BLaER1 (cell line): ENCODE results near the gene ESM1.
A peak's percentile ranks its signal among the peaks of the same experiment; 100 is the strongest.
"Not testable (repeated sequence)": the region's sequence is repeated elsewhere in the genome, so short reads cannot be mapped to it uniquely, and the experiment has no call there.

Experiments
- H3K27ac ChIP-seq: shearing (Covaris generic); formaldehyde crosslinking; 2 replicates; pipeline ENCODE4 v1.8.1; 2022
- H3K27me3 ChIP-seq: shearing (Covaris generic); formaldehyde crosslinking; 2 replicates; pipeline ENCODE4 v1.8.1; 2022
- H3K36me3 ChIP-seq: shearing (Covaris generic); formaldehyde crosslinking; 2 replicates; pipeline ENCODE4 v1.8.1; 2022
- H3K4me1 ChIP-seq: shearing (Covaris generic); formaldehyde crosslinking; 2 replicates; pipeline ENCODE4 v1.8.1; 2022
- H3K4me2 ChIP-seq: shearing (Covaris generic); formaldehyde crosslinking; 2 replicates; pipeline ENCODE4 v1.8.1; 2022
- H3K4me3 ChIP-seq: shearing (Covaris generic); formaldehyde crosslinking; 2 replicates; pipeline ENCODE4 v1.8.1; 2022
- H3K9ac ChIP-seq: shearing (Covaris generic); formaldehyde crosslinking; 2 replicates; pipeline ENCODE4 v1.8.1; 2022
- H3K9me3 ChIP-seq: shearing (Covaris generic); formaldehyde crosslinking; 2 replicates; pipeline ENCODE4 v1.8.1; 2022
- H4K20me1 ChIP-seq: shearing (Covaris generic); formaldehyde crosslinking; 2 replicates; pipeline ENCODE4 v1.8.1; 2022
- Cebpa-rat ChIP-seq: shearing (Covaris generic); IDR thresholded peaks from 2 replicates; pipeline ENCODE4 v1.8.1; 2022

Gene ESM1, protein sequence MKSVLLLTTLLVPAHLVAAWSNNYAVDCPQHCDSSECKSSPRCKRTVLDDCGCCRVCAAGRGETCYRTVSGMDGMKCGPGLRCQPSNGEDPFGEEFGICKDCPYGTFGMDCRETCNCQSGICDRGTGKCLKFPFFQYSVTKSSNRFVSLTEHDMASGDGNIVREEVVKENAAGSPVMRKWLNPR

DNA sequence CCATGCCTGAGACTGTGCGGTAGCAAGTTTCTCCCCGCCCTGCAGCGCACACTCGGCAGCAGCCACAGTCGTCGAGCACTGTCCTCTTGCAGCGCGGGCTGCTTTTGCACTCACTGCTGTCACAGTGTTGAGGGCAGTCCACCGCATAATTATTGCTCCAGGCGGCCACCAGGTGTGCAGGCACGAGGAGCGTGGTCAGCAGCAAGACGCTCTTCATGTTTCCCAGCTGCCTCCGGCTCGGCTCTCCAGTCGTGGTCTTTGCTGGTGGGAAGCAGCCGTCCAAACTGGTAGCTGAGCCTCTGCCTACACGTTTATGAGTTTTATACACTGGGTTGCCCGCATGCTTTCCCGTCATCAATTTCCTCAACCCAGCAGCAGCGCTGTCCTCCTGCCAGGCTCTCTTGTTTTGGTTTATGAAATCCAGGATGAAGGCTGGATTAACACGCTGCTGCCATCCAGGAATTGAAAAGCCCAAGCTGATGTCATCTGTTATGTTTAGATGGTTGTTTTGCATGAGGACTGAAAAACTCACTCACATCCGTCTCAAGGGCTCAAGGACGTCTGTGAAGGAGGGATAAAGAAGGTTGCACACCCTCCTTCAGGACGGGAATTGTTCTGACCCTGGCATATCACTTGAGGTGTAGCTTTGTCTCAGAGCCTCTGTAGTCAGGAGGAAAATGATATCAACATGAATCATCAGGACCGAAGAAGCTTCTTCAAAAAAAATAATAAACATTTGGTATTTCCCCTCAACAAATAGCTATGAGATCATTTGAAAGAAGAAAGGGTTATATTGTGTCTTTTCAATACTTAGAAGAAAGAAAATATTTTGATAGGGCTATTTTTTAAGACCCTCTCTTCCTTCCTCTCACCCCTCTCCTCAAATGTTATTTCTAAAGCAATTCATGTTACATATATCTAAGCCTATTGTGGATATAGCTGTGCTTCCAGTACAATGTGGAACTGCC, at the start of gene ESM1:
ESM1 (minus strand) TSS at position 293 of the 968 bp plus-strand sequence; CDS start at position 217, 76 bp downstream.
- Histone ChIP-seq H3K36me3 (no peaks in the 10 kb centered on the region), H4K20me1 (no peaks in the 10 kb centered on the region), H3K4me2 (peak within 1 kb of the TSS; percentile 41), H3K4me1 (peaks cover 9% of the 10 kb centered on the region), H3K9ac (no peak within 1 kb of the TSS), H3K27me3 (no peaks in the 10 kb centered on the region), H3K4me3 (no peak within 1 kb of the TSS), H3K9me3 (no peaks in the 10 kb centered on the region), H3K27ac (no peak within 1 kb of the TSS)
- TF ChIP-seq Cebpa-rat, result no peak

DNA sequence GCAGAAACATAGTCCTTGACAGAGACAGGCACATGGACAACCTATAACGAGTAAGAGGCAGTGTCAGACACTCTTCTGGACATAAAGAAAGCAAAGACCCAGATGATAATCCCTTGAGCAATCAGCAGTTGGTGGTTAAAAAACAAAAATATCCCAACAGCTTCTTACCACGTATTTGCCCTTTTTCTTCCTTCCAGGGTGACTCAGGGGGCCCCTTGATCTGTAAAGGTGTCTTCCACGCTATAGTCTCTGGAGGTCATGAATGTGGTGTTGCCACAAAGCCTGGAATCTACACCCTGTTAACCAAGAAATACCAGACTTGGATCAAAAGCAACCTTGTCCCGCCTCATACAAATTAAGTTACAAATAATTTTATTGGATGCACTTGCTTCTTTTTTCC, 48.2 kb upstream of the ESM1 start:
- no peaks in the 10 kb centered on the region for H3K27me3 ChIP-seq
- no peaks in the 10 kb centered on the region for H3K36me3 ChIP-seq
- peak overlapping the region; percentile 35; the same call in 1 of the 2 replicates for H3K9ac ChIP-seq
- H4K20me1 ChIP-seq, result no peaks in the 10 kb centered on the region
- TF ChIP-seq Cebpa-rat, result no peak
- peaks cover 11% of the 10 kb centered on the region; the same call in 1 of the 2 replicates for H3K9me3 ChIP-seq
- H3K27ac ChIP-seq, result peak overlapping the region; percentile 63
- H3K4me1 ChIP-seq, result peaks cover 91% of the 10 kb centered on the region
- peak overlapping the region; percentile 20; the same call in 1 of the 2 replicates for H3K4me3 ChIP-seq
- H3K4me2 ChIP-seq, result peak overlapping the region; percentile 79

DNA sequence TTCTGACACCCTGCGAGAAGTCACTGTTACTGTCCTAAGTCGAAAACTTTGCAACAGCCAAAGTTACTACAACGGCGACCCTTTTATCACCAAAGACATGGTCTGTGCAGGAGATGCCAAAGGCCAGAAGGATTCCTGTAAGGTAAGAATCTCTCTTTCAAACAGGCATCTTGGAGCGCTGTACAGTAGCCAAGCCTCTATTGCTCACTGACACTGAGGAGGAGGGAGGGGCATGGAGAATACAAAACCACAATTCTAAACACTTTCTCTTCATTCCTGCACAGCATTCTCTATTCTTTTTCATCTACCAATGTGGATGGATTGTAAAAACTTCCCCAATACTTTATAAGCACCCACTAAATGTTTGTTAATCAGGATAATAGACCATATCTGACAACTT, 46.1 kb upstream of the ESM1 start:
- peaks cover 11% of the 10 kb centered on the region; the same call in 1 of the 2 replicates for H3K9me3 ChIP-seq
- peak overlapping the region; percentile 54; the same call in 1 of the 2 replicates for H3K9ac ChIP-seq
- peaks cover 90% of the 10 kb centered on the region for H3K4me1 ChIP-seq
- peak overlapping the region; percentile 40 for H3K4me3 ChIP-seq
- no peaks in the 10 kb centered on the region for H3K36me3 ChIP-seq
- H4K20me1 ChIP-seq, result no peaks in the 10 kb centered on the region
- no peak for TF ChIP-seq Cebpa-rat
- peak overlapping the region; percentile 63 for H3K27ac ChIP-seq
- no peaks in the 10 kb centered on the region for H3K27me3 ChIP-seq
- peak overlapping the region; percentile 79 for H3K4me2 ChIP-seq

DNA sequence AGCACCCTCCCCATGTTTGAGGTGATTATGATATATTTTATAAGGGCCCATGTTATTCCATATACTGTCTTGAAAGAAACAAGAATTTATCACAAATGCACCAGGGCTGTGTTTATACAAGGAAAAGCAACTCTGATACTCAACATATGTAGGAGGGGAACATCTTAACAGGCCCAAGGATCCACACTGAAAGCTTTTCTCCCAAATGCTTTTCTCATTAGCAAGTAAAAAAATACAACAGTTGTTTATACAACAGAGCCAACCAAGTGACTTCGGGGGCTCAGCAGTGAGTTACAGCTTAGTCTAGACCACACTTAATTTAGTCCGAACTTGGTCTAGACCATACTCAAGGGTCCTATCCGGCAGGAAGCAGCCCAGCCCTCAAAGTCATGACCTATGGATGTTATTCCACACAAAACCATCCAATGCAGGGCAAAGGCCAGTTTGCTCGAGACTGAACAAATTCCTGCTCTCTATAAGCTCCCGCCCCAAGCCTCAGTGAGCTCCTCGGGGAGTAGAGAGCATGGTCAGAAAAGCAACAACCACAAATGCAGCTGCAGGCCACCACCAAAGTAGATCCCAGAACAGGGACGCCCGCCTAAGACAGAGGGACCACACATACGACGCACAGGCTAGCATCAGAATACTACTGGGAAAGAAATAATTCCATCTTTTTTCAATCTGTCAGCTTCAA, 45.4 kb upstream of the ESM1 start:
- Histone ChIP-seq H4K20me1 (no peaks in the 10 kb centered on the region), H3K4me1 (peaks cover 86% of the 10 kb centered on the region), H3K4me3 (peak overlapping the region; percentile 40), H3K36me3 (no peaks in the 10 kb centered on the region), H3K9me3 (peaks cover 13% of the 10 kb centered on the region; the same call in 1 of the 2 replicates), H3K4me2 (peak overlapping the region; percentile 79), H3K9ac (peak overlapping the region; percentile 54; the same call in 1 of the 2 replicates), H3K27me3 (no peaks in the 10 kb centered on the region), H3K27ac (peak overlapping the region; percentile 63)
- no peak for TF ChIP-seq Cebpa-rat

DNA sequence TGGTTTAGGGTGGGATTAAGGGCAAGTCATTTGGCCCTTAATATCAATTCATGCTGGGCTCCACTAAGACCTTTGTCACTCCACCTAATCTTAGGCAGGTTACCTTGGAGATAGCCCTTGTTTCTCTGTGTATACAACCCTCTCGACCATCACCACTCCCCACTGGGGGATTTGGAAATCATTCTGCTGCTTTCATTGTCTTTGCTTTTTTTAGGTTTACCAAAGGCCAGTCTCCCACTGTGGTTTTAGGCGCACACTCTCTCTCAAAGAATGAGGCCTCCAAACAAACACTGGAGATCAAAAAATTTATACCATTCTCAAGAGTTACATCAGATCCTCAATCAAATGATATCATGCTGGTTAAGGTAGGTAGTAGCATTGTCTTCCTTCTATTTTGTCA, 44.8 kb upstream of the ESM1 start:
- H3K4me2 ChIP-seq, result peak overlapping the region; percentile 79
- peaks cover 80% of the 10 kb centered on the region for H3K4me1 ChIP-seq
- no peaks in the 10 kb centered on the region for H4K20me1 ChIP-seq
- no peak overlapping the region; the same call in 1 of the 2 replicates for H3K4me3 ChIP-seq
- H3K27ac ChIP-seq, result peak overlapping the region; percentile 63; the same call in 1 of the 2 replicates
- H3K36me3 ChIP-seq, result no peaks in the 10 kb centered on the region
- TF ChIP-seq Cebpa-rat, result no peak
- no peak overlapping the region for H3K9ac ChIP-seq
- H3K9me3 ChIP-seq, result peaks cover 14% of the 10 kb centered on the region; the same call in 1 of the 2 replicates
- no peaks in the 10 kb centered on the region for H3K27me3 ChIP-seq

DNA sequence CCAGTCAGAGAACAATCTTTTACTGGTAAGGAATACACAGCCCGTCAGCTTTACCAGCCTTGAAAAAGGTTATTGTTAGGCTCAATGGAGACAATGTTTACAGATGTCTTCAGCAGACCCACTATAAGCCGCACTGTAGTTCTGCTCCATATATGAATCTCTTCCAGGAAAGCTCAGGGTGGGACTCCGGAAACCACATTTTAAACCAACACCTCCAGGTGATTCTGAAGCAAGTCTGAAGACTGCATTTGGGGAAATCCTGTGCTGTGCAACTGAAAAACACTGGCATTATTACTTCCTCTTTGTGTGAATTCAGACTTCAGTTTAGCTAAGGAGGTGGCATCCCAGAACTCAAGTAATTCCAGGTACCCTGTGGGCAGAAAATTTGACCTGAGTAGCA, 42.2 kb upstream of the ESM1 start:
- Histone ChIP-seq H3K9ac (no peak overlapping the region), H3K4me3 (peak overlapping the region; percentile 8; the same call in 1 of the 2 replicates), H3K4me2 (peak overlapping the region; percentile 80), H3K36me3 (no peaks in the 10 kb centered on the region), H3K27ac (peak overlapping the region; percentile 38), H3K27me3 (no peaks in the 10 kb centered on the region), H3K4me1 (peaks cover 55% of the 10 kb centered on the region), H3K9me3 (peaks cover 18% of the 10 kb centered on the region; the same call in 1 of the 2 replicates), H4K20me1 (no peaks in the 10 kb centered on the region)
- no peak for TF ChIP-seq Cebpa-rat

DNA sequence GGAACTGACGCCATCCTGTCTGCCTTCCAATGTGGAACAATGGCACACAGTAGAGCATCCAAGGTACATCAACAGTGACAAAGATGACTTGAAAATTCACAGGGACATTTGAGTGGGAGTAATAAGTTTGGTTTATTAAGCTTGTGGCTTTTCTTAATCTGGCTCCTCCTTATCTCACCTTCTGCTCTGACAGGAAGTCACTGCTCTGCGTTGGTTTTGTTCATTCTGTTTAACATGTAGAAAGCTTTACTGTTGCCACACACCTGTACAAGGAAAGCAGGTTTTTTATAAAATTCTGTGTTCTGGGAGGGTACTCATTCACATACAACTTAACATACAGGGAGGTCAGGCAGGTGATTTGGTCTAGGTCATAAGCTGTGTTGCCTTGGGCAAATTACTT, 37.1 kb upstream of the ESM1 start:
- Histone ChIP-seq H4K20me1 (no peaks in the 10 kb centered on the region), H3K4me1 (peaks cover 29% of the 10 kb centered on the region), H3K27ac (no peak overlapping the region), H3K4me3 (no peak overlapping the region), H3K4me2 (no peak overlapping the region; the same call in 1 of the 2 replicates), H3K9ac (no peak overlapping the region), H3K36me3 (no peaks in the 10 kb centered on the region), H3K27me3 (no peaks in the 10 kb centered on the region), H3K9me3 (0 out of 2 replicates have a peak, but pooled peaks cover 7% of the 10 kb centered on the region)
- no peak for TF ChIP-seq Cebpa-rat

DNA sequence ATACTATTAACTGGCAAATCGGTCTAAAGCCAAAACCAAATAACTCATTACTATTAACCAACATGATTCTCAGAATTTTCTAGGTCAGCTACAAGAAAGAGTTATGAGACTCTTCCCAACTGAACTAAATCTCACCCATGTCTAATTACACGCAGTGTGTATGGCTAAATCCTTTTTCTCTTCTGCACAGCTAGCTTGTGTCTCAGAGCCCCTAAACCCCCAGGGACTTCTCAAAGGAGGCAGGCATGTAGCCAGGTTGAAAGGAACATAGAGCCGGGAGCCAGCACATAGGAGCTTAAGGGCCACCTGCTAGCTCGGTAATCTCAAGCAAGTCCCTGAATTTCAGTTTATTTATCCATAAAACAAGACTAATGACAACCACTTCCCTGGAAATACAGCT, 36.4 kb upstream of the ESM1 start:
- no peak overlapping the region for H3K4me3 ChIP-seq
- H3K4me1 ChIP-seq, result peaks cover 23% of the 10 kb centered on the region
- no peaks in the 10 kb centered on the region for H4K20me1 ChIP-seq
- peak overlapping the region; percentile 21 for H3K4me2 ChIP-seq
- H3K27me3 ChIP-seq, result no peaks in the 10 kb centered on the region
- 0 out of 2 replicates have a peak, but pooled peaks cover 7% of the 10 kb centered on the region for H3K9me3 ChIP-seq
- TF ChIP-seq Cebpa-rat, result no peak
- no peak overlapping the region for H3K9ac ChIP-seq
- H3K27ac ChIP-seq, result no peak overlapping the region
- no peaks in the 10 kb centered on the region for H3K36me3 ChIP-seq

DNA sequence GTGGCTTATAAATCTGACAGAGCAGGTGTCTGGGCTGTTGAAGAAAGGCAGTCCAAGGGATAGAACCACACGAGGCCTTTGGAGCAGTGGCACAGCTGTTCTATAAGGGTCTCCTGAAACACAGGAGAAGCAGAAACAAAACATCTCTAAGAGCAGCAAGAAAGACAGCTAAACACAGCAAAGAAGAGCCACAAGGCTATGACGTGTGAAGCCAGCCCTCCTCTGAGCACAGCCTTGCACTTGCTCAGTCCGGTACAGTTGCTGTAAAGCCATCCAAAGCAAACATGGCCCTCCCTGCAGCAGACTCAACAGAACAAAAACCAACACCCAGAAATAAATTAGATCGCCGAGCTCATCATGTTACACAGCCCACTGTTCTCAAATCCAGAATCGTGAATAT, 36.0 kb upstream of the ESM1 start:
- Histone ChIP-seq H3K27ac (no peak overlapping the region), H3K9me3 (0 out of 2 replicates have a peak, but pooled peaks cover 7% of the 10 kb centered on the region), H3K36me3 (no peaks in the 10 kb centered on the region), H3K27me3 (no peaks in the 10 kb centered on the region), H3K4me1 (peaks cover 18% of the 10 kb centered on the region), H3K4me2 (peak overlapping the region; percentile 21), H4K20me1 (no peaks in the 10 kb centered on the region), H3K9ac (no peak overlapping the region), H3K4me3 (no peak overlapping the region)
- no peak for TF ChIP-seq Cebpa-rat

DNA sequence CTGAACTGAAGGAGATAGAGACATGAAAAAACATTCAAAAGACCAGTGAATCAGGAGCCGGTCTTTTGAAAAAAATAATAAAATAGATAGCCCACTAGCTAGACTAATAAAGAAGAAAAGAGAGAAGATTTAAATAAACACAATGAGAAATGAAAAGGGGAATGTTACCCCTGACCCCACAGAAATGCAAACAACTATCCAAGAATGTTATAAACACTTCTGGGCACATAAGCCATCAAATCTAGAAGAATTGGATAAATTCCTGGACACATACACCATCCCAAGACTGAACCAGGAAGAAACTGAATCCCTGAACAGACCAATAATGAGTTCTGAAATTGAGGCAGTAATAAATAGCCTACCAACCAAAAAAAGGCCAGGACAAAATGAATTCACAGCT, 24.8 kb upstream of the ESM1 start:
- H3K4me1 ChIP-seq, result not testable (repeated sequence)

More for the DNA sequence above, 24.8 kb upstream of the ESM1 start:
- Histone ChIP-seq H3K9me3 (peaks cover 73% of the 10 kb centered on the region), H3K4me2 (peak overlapping the region; percentile 37; the same call in 1 of the 2 replicates)
- not testable (repeated sequence) for H3K4me3 ChIP-seq, H4K20me1 ChIP-seq, H3K9ac ChIP-seq, H3K27ac ChIP-seq, H3K27me3 ChIP-seq, H3K36me3 ChIP-seq
